Esophagus squamous epithelium (tissue), 5 donors: Measurements from ENCODE around the gene IDS. TPM values are rescaled to one million over a fixed set of nuclear protein-coding genes. Genes with fewer than 3 reads are reported as not detected.

ENCODE experiments used
- DNase-seq: peaks from one replicate; lab custom pipeline; 2025; lab: John Stamatoyannopoulos, UW
- H3K27ac ChIP-seq, 4 donors: fragments of 200-600 bp; sonication (generic); one replicate each; pipeline ENCODE4 v1.5.1; 2016 to 2019; ENCODE audit warnings: mild to moderate bottlenecking in 1 of 4
- H3K27me3 ChIP-seq, 4 donors: fragments of 200-600 bp; sonication (generic); 1 replicate in 3 of 4; 2 replicates in 1 of 4; pipeline versions ENCODE4 v1.5.1 to v1.6.0; 2017 to 2021; ENCODE audit warnings: antibody characterized with exemption in 1 of 4
- H3K36me3 ChIP-seq, 3 donors: fragments of 200-600 bp; sonication (generic); one replicate each; pipeline ENCODE4 v1.5.1; 2016 to 2019
- H3K4me1 ChIP-seq, 3 donors: fragments of 200-600 bp; sonication (generic); one replicate each; pipeline ENCODE4 v1.5.1; 2017 to 2019
- H3K4me3 ChIP-seq, 4 donors: fragments of 200-600 bp; sonication (generic); 1 replicate in 3 of 4; 2 replicates in 1 of 4; pipeline ENCODE4 v1.5.1; 2016 to 2019; ENCODE audit warnings: mild to moderate bottlenecking in 2 of 4, moderate library complexity in 1 of 4
- H3K9me3 ChIP-seq, 3 donors: fragments of 200-600 bp; sonication (generic); one replicate each; pipeline ENCODE4 v1.5.1; 2016 to 2019
- CTCF ChIP-seq, 6 experiments: fragments of 450-650 bp in 4 of 6; fragments of 200-600 bp in 2 of 6; sonication (generic) in 2 of 6; IDR thresholded peaks; one replicate each; pipeline ENCODE4 v1.5.1; 2016 to 2019; ENCODE audit warnings: antibody characterized with exemption in 6 of 6, mild to moderate bottlenecking in 4 of 6, moderate library complexity in 4 of 6
- POLR2A ChIP-seq, 4 donors: fragments of 450-650 bp; IDR thresholded peaks; one replicate each; pipeline ENCODE4 v1.6.1; 2017; ENCODE audit warnings: antibody characterized with exemption in 4 of 4, mild to moderate bottlenecking in 4 of 4, moderate library complexity in 3 of 4
- WGBS, 2 donors: methylation state at CpG; one replicate each; pipeline ENCODE4 v1.1.5; 2018; 5-methylcytosine and 5-hydroxymethylcytosine counted together
- intact Hi-C: fragments of 100-400 bp; cut with DNase I; formaldehyde crosslinking; loops from one replicate; pipeline ENCODE4 v1.15.0; 2022
- total RNA-seq, 4 donors: library from RNA; depleted of rRNA; stranded (reverse); fragments of >200 nt; gene quantifications; one replicate each; pipeline ENCODE4 v1.1.0, GENCODE V29; 2016
- donor health status: DM: yes; HTN: yes; CAD: no.

The IDS gene
- total RNA-seq, 4 donors from 2014 or later = 24.8 to 46.0 (median 30.4) TPM

GRCh38 chrX:149453906-149454822 lies 50.9 kb downstream of the IDS start:
- intact Hi-C loops = no loop called here
- WGBS, 2 donors = 67 to 76% methylated on average over 4 to 6 of the region's 6 CpGs
- no peak for DNase-seq
- Histone ChIP-seq H3K4me1 (no peaks in the 10 kb centered on the region), H3K27ac (no peak overlapping the region), H3K36me3 (no peaks in the 10 kb centered on the region), H3K9me3 (no peaks in the 10 kb centered on the region), H3K27me3 (no peaks in the 10 kb centered on the region), H3K4me3 (no peak overlapping the region)
- TF ChIP-seq POLR2A (IDR thresholded peaks at IDR 0.05) = no peak
- TF ChIP-seq CTCF (IDR thresholded peaks at IDR 0.05) = no peak

- no peak overlapping the region for H3K27ac ChIP-seq
- H3K9me3 ChIP-seq = no peaks in the 10 kb centered on the region
- no peaks in the 10 kb centered on the region for H3K36me3 ChIP-seq
- no peaks in the 10 kb centered on the region for H3K27me3 ChIP-seq
- no peak for DNase-seq
- no peaks in the 10 kb centered on the region for H3K4me1 ChIP-seq
- intact Hi-C loops = no loop called here
- TF ChIP-seq POLR2A (IDR thresholded peaks at IDR 0.05) (no peak), CTCF (IDR thresholded peaks at IDR 0.05) (no peak)
- H3K4me3 ChIP-seq = no peak overlapping the region
- 58 to 70% methylated on average over 2 of the region's 2 CpGs for WGBS, 2 donors
Observed at GRCh38 chrX:149453030-149453429, 52.1 kb downstream of the IDS start.

- Histone ChIP-seq H3K9me3 (no peaks in the 10 kb centered on the region), H3K4me3 (no peak overlapping the region), H3K36me3 (no peaks in the 10 kb centered on the region), H3K27me3 (no peaks in the 10 kb centered on the region), H3K4me1 (no peaks in the 10 kb centered on the region), H3K27ac (no peak overlapping the region)
- no peak for TF ChIP-seq CTCF (IDR thresholded peaks at IDR 0.05)
- TF ChIP-seq POLR2A (IDR thresholded peaks at IDR 0.05) = no peak
- DNase-seq = no peak
- WGBS, 2 donors = 41 to 55% methylated on average over 3 to 4 of the region's 4 CpGs
- intact Hi-C loops = no loop called here
Observed at GRCh38 chrX:149433451-149433850, 71.7 kb downstream of the IDS start.

GRCh38 chrX:149433051-149433450 lies 72.1 kb downstream of the IDS start:
- Histone ChIP-seq H3K4me3 (no peak overlapping the region), H3K9me3 (no peaks in the 10 kb centered on the region), H3K27ac (no peak overlapping the region), H3K4me1 (no peaks in the 10 kb centered on the region), H3K36me3 (no peaks in the 10 kb centered on the region), H3K27me3 (no peaks in the 10 kb centered on the region)
- DNase-seq = no peak
- 72 to 76% methylated on average over 3 to 4 of the region's 4 CpGs for WGBS, 2 donors
- TF ChIP-seq CTCF (IDR thresholded peaks at IDR 0.05) (no peak), POLR2A (IDR thresholded peaks at IDR 0.05) (no peak)
- intact Hi-C loops = no loop called here

Other genes starting within 250 kb of the IDS start
- 10 to 100 TPM in 3 of 4 donors, 1 to 10 TPM in 1; 9.0 to 15.1 (median 12.1) TPM for gene EOLA1, start 35.7 kb upstream of the IDS start, total RNA-seq
- not detected for gene HSFX3, start 44.6 kb upstream of the IDS start, total RNA-seq
- not detected for gene MAGEA9B, start 82.2 kb upstream of the IDS start, total RNA-seq
- gene HSFX2, start 90.0 kb upstream of the IDS start, total RNA-seq = 1 to 10 TPM in 1 of 4 donors, not detected in 3; 1.2 TPM
- gene TMEM185A, start 126.5 kb upstream of the IDS start, total RNA-seq = 10 to 100 TPM in 3 of 4 donors, 1 to 10 TPM in 1; 7.9 to 19.3 (median 15.3) TPM
- under 1 TPM in 2 of 4 donors, not detected in 2; 0.30 to 0.44 TPM for gene MAGEA11, start 206.8 kb upstream of the IDS start, total RNA-seq